ENCODE measurements around the gene HACD3. TPM values are rescaled to one million over a fixed set of nuclear protein-coding genes. Genes with fewer than 3 reads are reported as not detected.

HACD3 gene
- total and polyA plus RNA-seq, 2 of the 13 experiments (the other 11 are each of a cell fraction or from before 2014, with no cell fraction given) = 73.6 to 161 TPM

DNA sequence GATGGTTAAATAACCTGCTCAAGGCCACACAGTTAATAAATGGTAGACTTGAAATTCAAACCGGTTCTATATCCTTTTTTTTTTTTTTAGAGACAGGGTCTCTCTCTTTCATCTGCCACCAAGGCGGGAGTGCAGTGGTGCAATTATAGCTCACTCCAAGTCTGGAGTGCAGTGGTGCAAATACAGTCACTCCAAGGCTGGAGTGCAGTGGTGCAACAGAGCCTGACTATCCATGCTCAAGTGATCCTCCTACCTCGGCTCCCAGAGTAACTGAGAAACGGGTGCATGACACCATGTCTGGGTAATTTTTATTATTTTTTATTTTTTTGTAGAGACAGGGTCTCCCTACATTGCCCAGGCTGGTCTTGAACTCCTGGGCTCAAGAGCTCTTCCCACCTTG lies 36.2 kb upstream of the HACD3 start:
- in situ Hi-C loops (cut with HindIII; ENCODE audit: extremely low pct_ligation_motif_present, low pct_unique_long_range_greater_than_20kb) = no loop called here
- DNase-seq (ENCODE audit: low spot score) (no peak), FAIRE-seq (no peak), ATAC-seq (no peak)
- H3K36me3 ChIP-seq (replicated peaks in 1 of 2; ENCODE audit: control insufficient read depth in 1 of 2, insufficient read depth in 2 of 2, low read length in 2 of 2) = peaks cover 5 to 48% of the 10 kb centered on the region in 2 experiments
- TF ChIP-seq CEBPB (IDR thresholded peaks at IDR 0.05; ENCODE audit: borderline replicate concordance, low read depth, low read length) (no peak), ZNF792 (CRISPR knock-in tag; IDR thresholded peaks at IDR 0.05) (no peak)
- TF ChIP-seq, protein P1, sequence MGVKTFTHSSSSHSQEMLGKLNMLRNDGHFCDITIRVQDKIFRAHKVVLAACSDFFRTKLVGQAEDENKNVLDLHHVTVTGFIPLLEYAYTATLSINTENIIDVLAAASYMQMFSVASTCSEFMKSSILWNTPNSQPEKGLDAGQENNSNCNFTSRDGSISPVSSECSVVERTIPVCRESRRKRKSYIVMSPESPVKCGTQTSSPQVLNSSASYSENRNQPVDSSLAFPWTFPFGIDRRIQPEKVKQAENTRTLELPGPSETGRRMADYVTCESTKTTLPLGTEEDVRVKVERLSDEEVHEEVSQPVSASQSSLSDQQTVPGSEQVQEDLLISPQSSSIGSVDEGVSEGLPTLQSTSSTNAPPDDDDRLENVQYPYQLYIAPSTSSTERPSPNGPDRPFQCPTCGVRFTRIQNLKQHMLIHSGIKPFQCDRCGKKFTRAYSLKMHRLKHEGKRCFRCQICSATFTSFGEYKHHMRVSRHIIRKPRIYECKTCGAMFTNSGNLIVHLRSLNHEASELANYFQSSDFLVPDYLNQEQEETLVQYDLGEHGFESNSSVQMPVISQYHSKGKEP (CRISPR knock-in tag; IDR thresholded peaks at IDR 0.05) = no peak
- H3K27me3 ChIP-seq (ENCODE audit: control insufficient read depth in 1 of 2, insufficient read depth in 2 of 2, low read length in 2 of 2) = no peaks in the 10 kb centered on the region
- no peaks in the 10 kb centered on the region for H3K4me1 ChIP-seq (ENCODE audit: insufficient read depth, low read length)
- H3K9ac ChIP-seq (ENCODE audit: insufficient read depth, low read depth, low read length) = no peak overlapping the region
- no peak overlapping the region for H3K4me2 ChIP-seq (ENCODE audit: low read depth, low read length)
- H3K4me3 ChIP-seq (replicated peaks in 1 of 3; ENCODE audit: insufficient read depth in 1 of 3, low read depth in 2 of 3, low read length in 3 of 3) = no peak overlapping the region
- H4K20me1 ChIP-seq (ENCODE audit: insufficient read depth, low read length) = no peaks in the 10 kb centered on the region
- no TSS peak for BruUV-seq (replicated peaks)
- WGBS (ENCODE audit: low lambda C conversion rate) = 84% methylated on average over 4 of the region's 4 CpGs
- no peaks in the 10 kb centered on the region for H3K79me2 ChIP-seq (ENCODE audit: insufficient read depth, low read length)
- H2AFZ ChIP-seq (ENCODE audit: low read length) = no peak overlapping the region
- POLR2A ChIA-PET = no interaction called here
- CTCF ChIA-PET (ENCODE audit: low intra/inter-chr PET ratio, low total read pairs) = no interaction called here
- H3K27ac ChIP-seq (ENCODE audit: extremely low read length, insufficient read depth, low read length) = no peak overlapping the region
- no peaks in the 10 kb centered on the region for H3K9me3 ChIP-seq (ENCODE audit: low read length)
- intact Hi-C loops (cut with micrococcal nuclease; ENCODE audit: unreplicated experiment) = no loop called here

DNA sequence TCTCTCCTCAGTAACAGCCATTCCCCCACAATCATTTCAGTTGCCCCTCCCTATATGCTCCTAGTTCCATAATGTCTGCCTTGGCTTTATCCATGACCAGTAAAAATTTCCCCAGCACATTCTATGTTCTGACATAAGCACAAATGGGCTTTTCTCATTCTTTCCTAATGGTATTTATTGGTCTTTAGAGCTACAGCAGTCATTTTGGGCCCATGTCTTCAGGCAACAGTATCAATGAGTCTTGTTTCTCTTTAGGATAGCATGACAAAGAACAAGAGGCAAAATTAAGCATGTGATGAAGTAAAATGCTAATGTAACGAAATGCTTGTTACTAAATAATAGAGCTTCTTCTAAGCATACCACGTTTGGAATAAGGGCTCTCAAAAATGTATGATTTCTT lies 20.9 kb upstream of the HACD3 start:
- intact Hi-C loops (cut with micrococcal nuclease; ENCODE audit: unreplicated experiment) (no loop called here), in situ Hi-C loops (cut with HindIII; ENCODE audit: extremely low pct_ligation_motif_present, low pct_unique_long_range_greater_than_20kb) (no loop called here)
- FAIRE-seq (no peak), DNase-seq (ENCODE audit: low spot score) (no peak), ATAC-seq (no peak)
- H2AFZ ChIP-seq (ENCODE audit: low read length) = no peak overlapping the region
- no peak overlapping the region for H3K4me3 ChIP-seq (replicated peaks in 1 of 3; ENCODE audit: insufficient read depth in 1 of 3, low read depth in 2 of 3, low read length in 3 of 3)
- peaks cover 2 to 30% of the 10 kb centered on the region in 2 experiments; a peak in 4 of 5 replicates for H3K36me3 ChIP-seq (replicated peaks in 1 of 2; ENCODE audit: control insufficient read depth in 1 of 2, insufficient read depth in 2 of 2, low read length in 2 of 2)
- no TSS peak for BruUV-seq (replicated peaks)
- ChIA-PET CTCF (ENCODE audit: low intra/inter-chr PET ratio, low total read pairs) (no interaction called here), POLR2A (no interaction called here)
- 89% methylated on average over 2 of the region's 2 CpGs for WGBS (ENCODE audit: low lambda C conversion rate)
- H3K9ac ChIP-seq (ENCODE audit: insufficient read depth, low read depth, low read length) = no peak overlapping the region
- H3K4me1 ChIP-seq (ENCODE audit: insufficient read depth, low read length) = peaks cover 2% of the 10 kb centered on the region; the same call in 1 of the 2 replicates
- no peaks in the 10 kb centered on the region for H3K27me3 ChIP-seq (ENCODE audit: control insufficient read depth in 1 of 2, insufficient read depth in 2 of 2, low read length in 2 of 2)
- no peaks in the 10 kb centered on the region for H4K20me1 ChIP-seq (ENCODE audit: insufficient read depth, low read length)
- no peak overlapping the region for H3K4me2 ChIP-seq (ENCODE audit: low read depth, low read length)
- no peak overlapping the region for H3K27ac ChIP-seq (ENCODE audit: extremely low read length, insufficient read depth, low read length)
- H3K9me3 ChIP-seq (ENCODE audit: low read length) = no peaks in the 10 kb centered on the region
- no peaks in the 10 kb centered on the region for H3K79me2 ChIP-seq (ENCODE audit: insufficient read depth, low read length)
- TF ChIP-seq HMG20A (CRISPR knock-in tag; IDR thresholded peaks at IDR 0.05; ENCODE audit: borderline replicate concordance) (no peak), MAFK (conservative IDR thresholded peaks at IDR 0.05 in 1 of 2, IDR thresholded peaks at IDR 0.05 in 1 of 2; ENCODE audit: low read length in 2 of 2) (no peak), YEATS2 (CRISPR knock-in tag; IDR thresholded peaks at IDR 0.05; ENCODE audit: borderline replicate concordance) (no peak), ZFP62 (CRISPR knock-in tag; IDR thresholded peaks at IDR 0.05) (no peak), ZFYVE20 (CRISPR knock-in tag; IDR thresholded peaks at IDR 0.05; ENCODE audit: borderline replicate concordance, low read depth) (no peak), ZNF333 (CRISPR knock-in tag; IDR thresholded peaks at IDR 0.05; ENCODE audit: borderline replicate concordance) (no peak), ZSCAN30 (CRISPR knock-in tag; IDR thresholded peaks at IDR 0.05) (no peak)
- TF ChIP-seq, protein P2, sequence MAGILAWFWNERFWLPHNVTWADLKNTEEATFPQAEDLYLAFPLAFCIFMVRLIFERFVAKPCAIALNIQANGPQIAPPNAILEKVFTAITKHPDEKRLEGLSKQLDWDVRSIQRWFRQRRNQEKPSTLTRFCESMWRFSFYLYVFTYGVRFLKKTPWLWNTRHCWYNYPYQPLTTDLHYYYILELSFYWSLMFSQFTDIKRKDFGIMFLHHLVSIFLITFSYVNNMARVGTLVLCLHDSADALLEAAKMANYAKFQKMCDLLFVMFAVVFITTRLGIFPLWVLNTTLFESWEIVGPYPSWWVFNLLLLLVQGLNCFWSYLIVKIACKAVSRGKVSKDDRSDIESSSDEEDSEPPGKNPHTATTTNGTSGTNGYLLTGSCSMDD (CRISPR knock-in tag; IDR thresholded peaks at IDR 0.05) = no peak
- TF ChIP-seq, protein P3, sequence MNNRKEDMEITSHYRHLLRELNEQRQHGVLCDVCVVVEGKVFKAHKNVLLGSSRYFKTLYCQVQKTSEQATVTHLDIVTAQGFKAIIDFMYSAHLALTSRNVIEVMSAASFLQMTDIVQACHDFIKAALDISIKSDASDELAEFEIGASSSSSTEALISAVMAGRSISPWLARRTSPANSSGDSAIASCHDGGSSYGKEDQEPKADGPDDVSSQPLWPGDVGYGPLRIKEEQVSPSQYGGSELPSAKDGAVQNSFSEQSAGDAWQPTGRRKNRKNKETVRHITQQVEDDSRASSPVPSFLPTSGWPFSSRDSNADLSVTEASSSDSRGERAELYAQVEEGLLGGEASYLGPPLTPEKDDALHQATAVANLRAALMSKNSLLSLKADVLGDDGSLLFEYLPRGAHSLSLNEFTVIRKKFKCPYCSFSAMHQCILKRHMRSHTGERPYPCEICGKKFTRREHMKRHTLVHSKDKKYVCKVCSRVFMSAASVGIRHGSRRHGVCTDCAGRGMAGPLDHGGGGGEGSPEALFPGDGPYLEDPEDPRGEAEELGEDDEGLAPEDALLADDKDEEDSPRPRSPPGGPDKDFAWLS (CRISPR knock-in tag; IDR thresholded peaks at IDR 0.05; ENCODE audit: borderline replicate concordance) = no peak
- TF ChIP-seq, protein P4, sequence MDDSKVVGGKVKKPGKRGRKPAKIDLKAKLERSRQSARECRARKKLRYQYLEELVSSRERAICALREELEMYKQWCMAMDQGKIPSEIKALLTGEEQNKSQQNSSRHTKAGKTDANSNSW (CRISPR knock-in tag; IDR thresholded peaks at IDR 0.05; ENCODE audit: borderline replicate concordance) = no peak
- TF ChIP-seq, protein P5, sequence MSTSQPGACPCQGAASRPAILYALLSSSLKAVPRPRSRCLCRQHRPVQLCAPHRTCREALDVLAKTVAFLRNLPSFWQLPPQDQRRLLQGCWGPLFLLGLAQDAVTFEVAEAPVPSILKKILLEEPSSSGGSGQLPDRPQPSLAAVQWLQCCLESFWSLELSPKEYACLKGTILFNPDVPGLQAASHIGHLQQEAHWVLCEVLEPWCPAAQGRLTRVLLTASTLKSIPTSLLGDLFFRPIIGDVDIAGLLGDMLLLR (CRISPR knock-in tag; IDR thresholded peaks at IDR 0.05) = no peak

Measured in HepG2 (cell line).